H1 (cell line): ENCODE results near the gene PEPD. TPM values are rescaled to one million over a fixed set of nuclear protein-coding genes. Genes with fewer than 3 reads are reported as not detected.

ENCODE experiments used
- CTCF ChIA-PET: fragments of 300-600 bp; sonication (Branson Sonifier 250); formaldehyde crosslinking; loops from one replicate; lab custom pipeline; 2021; ENCODE audit not compliant: partially characterized antibody; lab: Charles Lee
- POLR2A ChIA-PET: fragments of 300-600 bp; sonication (Branson Sonifier 250); formaldehyde crosslinking; loops from one replicate; lab custom pipeline; 2021; ENCODE audit warnings: inconsistent platforms; ENCODE audit not compliant: partially characterized antibody; lab: Charles Lee
- DNase-seq, 2 experiments: peaks; one replicate each; pipeline versions ENCODE4 v3.0.0 to v3.0.0-alpha.2; 2010 to 2022; ENCODE audit warnings: low spot score in 2 of 2, low read depth in 1 of 2, mixed read lengths in 1 of 2
- FAIRE-seq: peaks from 2 replicates; lab custom pipeline; 2011; peaks lifted over from hg19 to GRCh38; lab: Jason Lieb, UNC
- H2AFZ ChIP-seq: 2 replicates; pipeline ENCODE4 v1.8.1; 2012; ENCODE audit warnings: low read length, inconsistent platforms
- H2AK5ac ChIP-seq: 2 replicates; pipeline ENCODE4 v1.6.1; 2013; ENCODE audit warnings: low read depth, low read length
- H2BK120ac ChIP-seq: replicated peaks from 2 replicates; pipeline ENCODE3; 2013; ENCODE audit warnings: low read depth, low read length, inconsistent platforms
- H2BK12ac ChIP-seq: 2 replicates; pipeline ENCODE4 v1.6.1; 2013; ENCODE audit warnings: low read depth, low read length
- H2BK15ac ChIP-seq: 2 replicates; pipeline ENCODE4 v1.6.1; 2013; ENCODE audit warnings: low read length
- H2BK20ac ChIP-seq: 2 replicates; pipeline ENCODE4 v1.6.1; 2013; ENCODE audit warnings: low read length
- H2BK5ac ChIP-seq: 2 replicates; pipeline ENCODE4 v1.6.1; 2013; ENCODE audit warnings: low read depth, low read length
- H3K14ac ChIP-seq: 2 replicates; pipeline ENCODE4 v1.6.1; 2013; ENCODE audit warnings: inconsistent platforms; ENCODE audit not compliant: insufficient read length
- H3K18ac ChIP-seq: 2 replicates; pipeline ENCODE4 v1.6.1; 2013; ENCODE audit warnings: low read length; ENCODE audit errors: extremely low read depth
- H3K23ac ChIP-seq: 2 replicates; pipeline ENCODE4 v1.6.1; 2013; ENCODE audit warnings: inconsistent platforms; ENCODE audit not compliant: insufficient read length
- H3K23me2 ChIP-seq: 2 replicates; pipeline ENCODE4 v1.6.1; 2013; ENCODE audit warnings: low read depth, low read length
- H3K27ac ChIP-seq: 2 replicates; pipeline ENCODE4 v1.6.1; 2011; ENCODE audit warnings: low read depth, low read length, inconsistent platforms
- H3K27me3 ChIP-seq, 4 experiments: replicated peaks in 1 of 4; 1 replicate in 1 of 4; 2 replicates in 3 of 4; pipeline versions ENCODE4 v1.6.1 to v1.8.1; 2011 to 2013; ENCODE audit warnings: low read length in 3 of 4, mild to moderate bottlenecking in 3 of 4, inconsistent platforms in 2 of 4, mixed read lengths in 2 of 4, moderate library complexity in 1 of 4; ENCODE audit not compliant: control insufficient read depth in 3 of 4, insufficient read depth in 3 of 4; ENCODE audit errors: extremely low read depth in 1 of 4
- H3K36me3 ChIP-seq, 4 experiments: 2 replicates each; pipeline versions ENCODE4 v1.6.1 to v1.8.1; 2011 to 2013; ENCODE audit warnings: mild to moderate bottlenecking in 4 of 4, low read length in 3 of 4, moderate library complexity in 2 of 4, control low read depth in 1 of 4, inconsistent platforms in 1 of 4; ENCODE audit not compliant: insufficient read depth in 4 of 4, control insufficient read depth in 2 of 4
- H3K4ac ChIP-seq: replicated peaks from 2 replicates; pipeline ENCODE3; 2013; ENCODE audit warnings: low read length, low read depth, mixed read lengths, inconsistent platforms; ENCODE audit not compliant: insufficient read length
- H3K4me1 ChIP-seq, 4 experiments: replicated peaks in 1 of 4; 1 replicate in 1 of 4; 2 replicates in 3 of 4; pipeline versions ENCODE4 v1.6.1 to v1.8.1; 2011 to 2013; ENCODE audit warnings: low read length in 3 of 4, inconsistent platforms in 2 of 4, mixed read lengths in 1 of 4; ENCODE audit not compliant: insufficient read depth in 4 of 4, control insufficient read depth in 3 of 4
- H3K4me2 ChIP-seq, 2 experiments: 2 replicates each; pipeline versions ENCODE4 v1.6.1 to v1.8.1; 2011 to 2013; ENCODE audit warnings: low read depth in 2 of 2, low read length in 2 of 2, control low read depth in 1 of 2, inconsistent platforms in 1 of 2, mild to moderate bottlenecking in 1 of 2; ENCODE audit not compliant: insufficient read depth in 1 of 2
- H3K4me3 ChIP-seq, 4 experiments: fragments of 200-600, 300-600 bp in 1 of 4; sonication (generic), shearing (Covaris generic), sonication (Bioruptor Twin) in 1 of 4; 2 replicates each; pipeline versions ENCODE4 v1.5.1 to v1.8.1; 2011 to 2016; ENCODE audit warnings: low read length in 4 of 4, low read depth in 3 of 4, control low read depth in 2 of 4, inconsistent platforms in 2 of 4, mild to moderate bottlenecking in 2 of 4, mixed read lengths in 1 of 4, moderate library complexity in 1 of 4; ENCODE audit not compliant: insufficient read depth in 2 of 4; ENCODE audit errors: extremely low read depth in 1 of 4
- H3K56ac ChIP-seq: replicated peaks from 2 replicates; pipeline ENCODE3; 2013; ENCODE audit warnings: low read depth, mild to moderate bottlenecking, mixed read lengths, low read length, inconsistent platforms; ENCODE audit not compliant: insufficient read length
- H3K79me1 ChIP-seq: 2 replicates; pipeline ENCODE4 v1.6.1; 2013; ENCODE audit warnings: low read depth, low read length, control low read depth
- H3K79me2 ChIP-seq, 2 experiments: 2 replicates each; pipeline versions ENCODE4 v1.6.1 to v1.8.1; 2012 to 2013; ENCODE audit warnings: low read length in 2 of 2, mild to moderate bottlenecking in 2 of 2, inconsistent platforms in 1 of 2; ENCODE audit not compliant: insufficient read depth in 2 of 2, control insufficient read depth in 1 of 2
- H3K9ac ChIP-seq, 4 experiments: replicated peaks in 1 of 4; 1 replicate in 1 of 4; 2 replicates in 3 of 4; pipeline versions ENCODE4 v1.6.1 to v1.8.1; 2011 to 2013; ENCODE audit warnings: low read depth in 3 of 4, low read length in 3 of 4, control low read depth in 2 of 4, mild to moderate bottlenecking in 2 of 4, moderate library complexity in 2 of 4, inconsistent platforms in 1 of 4; ENCODE audit errors: extremely low read depth in 1 of 4
- H3K9me3 ChIP-seq, 2 experiments: 2 replicates each; pipeline versions ENCODE4 v1.6.1 to v1.8.1; 2012 to 2013; ENCODE audit warnings: mild to moderate bottlenecking in 2 of 2, moderate library complexity in 2 of 2, control low read depth in 1 of 2, inconsistent platforms in 1 of 2, low read depth in 1 of 2, low read length in 1 of 2, mixed read lengths in 1 of 2; ENCODE audit not compliant: insufficient read depth in 2 of 2
- H4K20me1 ChIP-seq, 2 experiments: replicated peaks in 1 of 2; 2 replicates each; pipeline versions ENCODE3 to v1.8.1; 2011 to 2013; ENCODE audit warnings: inconsistent platforms in 2 of 2, low read length in 2 of 2, mild to moderate bottlenecking in 1 of 2; ENCODE audit not compliant: insufficient read depth in 2 of 2, control insufficient read depth in 1 of 2
- H4K5ac ChIP-seq: 2 replicates; pipeline ENCODE4 v1.6.1; 2013; ENCODE audit warnings: low read length, low read depth, mixed read lengths, inconsistent platforms; ENCODE audit not compliant: insufficient read length
- H4K8ac ChIP-seq: 2 replicates; pipeline ENCODE4 v1.8.0; 2013; ENCODE audit warnings: mild to moderate bottlenecking, moderate library complexity, low read length, inconsistent platforms; ENCODE audit not compliant: insufficient read depth; ENCODE audit errors: extremely low read depth
- H4K91ac ChIP-seq: replicated peaks from 2 replicates; pipeline ENCODE3; 2013; ENCODE audit warnings: low read length, mixed read lengths, inconsistent platforms; ENCODE audit not compliant: insufficient read length
- CHD1 ChIP-seq: IDR thresholded peaks from 2 replicates; pipeline ENCODE4 v1.6.1; 2012; ENCODE audit warnings: low read depth, low read length, improper control_type of control experiment
- EZH2 ChIP-seq: fragments of 200-600 bp; sonication (generic); IDR thresholded peaks from 2 replicates; pipeline ENCODE4 v1.7.1; 2012; ENCODE audit warnings: low read depth, mild to moderate bottlenecking, moderate library complexity, low read length, inconsistent platforms; ENCODE audit not compliant: severe bottlenecking
- FOSL1 ChIP-seq: IDR thresholded peaks from 2 replicates; pipeline ENCODE4 v1.6.1; 2011; ENCODE audit warnings: mild to moderate bottlenecking, low read depth, low read length, moderate library complexity; ENCODE audit not compliant: insufficient read depth
- KDM1A ChIP-seq: fragments of 200-600, 300-600 bp; sonication (generic); IDR thresholded peaks from 2 replicates; pipeline ENCODE4 v1.7.1; 2016; ENCODE audit warnings: mild to moderate bottlenecking, low read length, borderline replicate concordance
- MAX ChIP-seq: IDR thresholded peaks from 2 replicates; pipeline ENCODE4 v1.6.1; 2012; ENCODE audit warnings: inconsistent platforms
- NANOG ChIP-seq: IDR thresholded peaks from 2 replicates; pipeline ENCODE4 v1.6.1; 2011; ENCODE audit warnings: low read length, low read depth, mild to moderate bottlenecking, inconsistent platforms; ENCODE audit not compliant: insufficient read depth, poor library complexity, severe bottlenecking
- RNF2 ChIP-seq: fragments of 200-900, 300-1000 bp; sonication (generic); IDR thresholded peaks from 2 replicates; pipeline ENCODE4 v1.7.1; 2016; ENCODE audit warnings: borderline replicate concordance, low read depth, mild to moderate bottlenecking, antibody characterized with exemption, low read length; ENCODE audit not compliant: poor library complexity, severe bottlenecking; ENCODE audit errors: missing control alignments
- RXRA ChIP-seq: IDR thresholded peaks from 2 replicates; pipeline ENCODE4 v1.6.1; 2011; ENCODE audit warnings: low read depth, mild to moderate bottlenecking, low read length, moderate library complexity; ENCODE audit not compliant: insufficient read depth
- SIN3A ChIP-seq, 2 experiments: IDR thresholded peaks in 1 of 2; conservative IDR thresholded peaks in 1 of 2; 2 replicates each; pipeline ENCODE4 v1.6.1; 2011 to 2012; ENCODE audit warnings: low read length in 2 of 2, improper control_type of control experiment in 1 of 2, low read depth in 1 of 2, mild to moderate bottlenecking in 1 of 2
- WGBS, 2 experiments: shearing (Covaris generic) in 1 of 2; methylation state at CpG; one replicate each; pipeline versions ENCODE4 v1.1.6 to v1.1.7; 2013 to 2015; ENCODE audit warnings: low lambda C conversion rate in 2 of 2, mixed read lengths in 2 of 2, inconsistent platforms in 1 of 2, low coverage in 1 of 2, missing lambda C conversion rate in 1 of 2; ENCODE audit not compliant: insufficient replicate concordance in 2 of 2, insufficient coverage in 1 of 2, insufficient read length in 1 of 2; ENCODE audit errors: extremely low coverage in 1 of 2, missing lambda C conversion rate in 1 of 2; 5-methylcytosine and 5-hydroxymethylcytosine counted together
- polyA plus RNA-seq, 7 experiments: library from polyadenylated mRNA; depleted of rRNA in 3 of 7; stranded (reverse) in 5 of 7; unstranded in 2 of 7; fragments of >200 nt in 5 of 7; fragments of 200-250 nt in 2 of 7; gene quantifications; 1 replicate in 5 of 7; 2 replicates in 1 of 7; 4 replicates in 1 of 7; pipeline versions ENCODE4 v1.2.1 to v1.2.3, GENCODE V29; 2011 to 2013; ENCODE audit warnings: missing spikeins in 2 of 7, mixed read lengths in 2 of 7
- total RNA-seq: library from RNA; stranded (reverse); fragmentation: NEBNext Ultra II Directional; extraction: Animal tissue kit (Norgen Biotek cat#: 25700); gene quantifications from 2 replicates; pipeline ENCODE4 v1.2.1, GENCODE V29; 2021

The PEPD gene
- total and polyA plus RNA-seq, 2 of the 8 experiments (the other 6 are each of a cell fraction or from before 2014, with no cell fraction given) = 84.1 to 178 TPM

- Histone ChIP-seq H3K14ac (no peak overlapping the region), H2BK5ac (no peak overlapping the region; the same call in 1 of the 2 replicates), H4K91ac (no peak overlapping the region), H3K36me3 (peaks cover 0 to 6% (median 0%) of the 10 kb centered on the region in 4 experiments; a peak in 3 of 8 replicates), H2BK120ac (no peak overlapping the region), H3K9ac (no peak overlapping the region), H2BK12ac (no peak overlapping the region), H2BK20ac (no peak overlapping the region), H3K9me3 (no peaks in the 10 kb centered on the region), H3K79me2 (peaks cover 0 to 3% of the 10 kb centered on the region in 2 experiments; a peak in 1 of 4 replicates), H3K4me2 (no peak overlapping the region), H3K23ac (no peak overlapping the region), H3K56ac (no peak overlapping the region), H3K79me1 (peaks cover 12% of the 10 kb centered on the region), H3K18ac (no peak overlapping the region), H2AFZ (no peak overlapping the region), H3K4ac (no peak overlapping the region), H3K4me1 (peaks cover 0 to 8% (median under 1%) of the 10 kb centered on the region in 4 experiments; a peak in 2 of 7 replicates), H2AK5ac (no peak overlapping the region), H2BK15ac (no peak overlapping the region), H3K4me3 (no peak overlapping the region), H3K27ac (no peak overlapping the region), H4K8ac (no peak overlapping the region), H4K20me1 (peaks cover 2 to 17% of the 10 kb centered on the region in 2 experiments), H3K27me3 (no peaks in the 10 kb centered on the region), H4K5ac (no peak overlapping the region), H3K23me2 (peaks cover 14% of the 10 kb centered on the region; the same call in 1 of the 2 replicates)
- no peak for DNase-seq
- 85% methylated on average over 21 of the region's 21 CpGs; no CpG with 5 or more reads in 1 of the 2 experiments for WGBS, 2 experiments
- ChIA-PET POLR2A (interaction anchor here (0.6 kb wide), 1 partner anchor 234 kb away, joined by 3 read pairs; no protein-coding TSS in a partner anchor), CTCF (interaction anchor here (1.1 kb wide), 1 partner anchor 57 kb away, joined by 3 read pairs; no protein-coding TSS in a partner anchor)
- TF ChIP-seq RXRA (no peak), KDM1A (no peak), FOSL1 (no peak), NANOG (no peak), SIN3A (conservative IDR thresholded peaks at IDR 0.05 in 1 of 2, IDR thresholded peaks at IDR 0.05 in 1 of 2; ENCODE audit: low read depth in 1 of 2, low read length in 2 of 2) (no peak), RNF2 (no peak), EZH2 (no peak), CHD1 (no peak), MAX (no peak)
- no peak for FAIRE-seq
Observed at GRCh38 chr19:33503433-33504057, 18.0 kb downstream of the PEPD start.
